DMS79 (cell line): ENCODE measurements around the gene MYH14.
A peak's percentile ranks its signal among the peaks of the same experiment; 100 is the strongest.
"Not testable (repeated sequence)": the region's sequence is repeated elsewhere in the genome, so short reads cannot be mapped to it uniquely, and the experiment has no call there.

ENCODE experiments used
- DNase-seq: peaks from one replicate; lab custom pipeline; 2025; lab: John Stamatoyannopoulos, UW

Gene MYH14

GRCh38 chr19:50320051-50320450, 116.6 kb downstream of the MYH14 start:
- DNase-seq: no peak

DNA sequence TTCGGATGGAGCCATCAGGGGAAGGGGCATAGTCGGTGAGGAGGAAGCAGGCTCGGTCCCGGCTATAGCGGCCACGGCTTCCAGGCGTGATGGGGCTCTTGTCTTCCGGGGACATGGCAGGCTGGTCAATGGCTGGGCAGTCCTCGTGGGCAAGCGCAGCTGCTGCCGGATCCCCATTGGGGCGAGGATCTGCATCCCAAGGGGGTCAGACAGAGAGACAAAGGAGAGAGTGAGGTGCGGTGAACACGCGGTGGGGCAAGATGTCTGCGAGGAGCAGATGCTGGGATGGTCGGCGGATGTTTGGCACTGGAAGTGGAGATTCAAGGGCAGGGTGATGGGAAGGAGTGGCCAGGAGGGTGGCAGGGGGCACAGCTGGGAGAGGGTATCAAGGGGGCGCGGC, 117.2 kb downstream of the MYH14 start:
- DNase-seq: no peak

DNA sequence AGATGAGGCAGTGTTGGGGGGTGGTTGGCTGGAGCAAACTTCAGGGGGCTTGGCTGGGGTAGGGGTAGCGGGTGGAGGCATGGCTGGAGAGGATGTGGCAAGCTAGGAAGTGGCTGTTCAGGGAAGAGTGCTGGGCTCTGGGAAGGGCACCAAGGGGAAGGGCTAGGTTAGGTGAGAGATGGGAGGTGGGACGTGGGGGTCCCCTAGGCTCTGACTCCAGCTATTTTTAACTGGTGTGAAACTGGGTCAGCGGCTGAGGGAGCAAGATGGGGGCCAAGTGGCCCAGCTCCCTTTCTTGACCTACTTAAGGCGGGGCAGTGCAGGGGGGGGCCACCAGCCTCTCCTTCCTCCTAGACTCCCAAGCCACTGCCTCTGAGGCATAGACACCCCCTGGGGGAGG, 118.4 kb downstream of the MYH14 start:
- DNase-seq: no peak

- DNase-seq: no peak
Measured at GRCh38 chr19:50322234-50322633, 118.8 kb downstream of the MYH14 start.

GRCh38 chr19:50322931-50323781, 119.7 kb downstream of the MYH14 start:
- no peak for DNase-seq

DNA sequence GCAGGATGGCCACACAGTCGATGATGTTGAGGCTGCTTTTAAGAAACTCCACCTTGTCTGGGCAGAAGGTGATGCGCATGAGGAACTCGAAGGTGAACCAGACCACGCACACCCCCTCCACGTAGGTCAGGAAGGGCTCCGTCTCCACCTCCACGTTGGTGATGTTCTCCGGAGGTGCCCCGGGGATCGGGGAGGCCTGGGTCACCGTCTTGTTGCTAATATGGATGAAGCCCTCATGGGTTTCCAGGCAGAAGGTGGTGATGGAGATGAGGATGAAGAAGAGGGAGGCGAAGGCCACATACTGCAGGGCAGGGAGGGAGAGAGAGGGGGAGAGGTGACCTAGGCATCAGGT, 120.3 kb downstream of the MYH14 start:
- DNase-seq: no peak

DNA sequence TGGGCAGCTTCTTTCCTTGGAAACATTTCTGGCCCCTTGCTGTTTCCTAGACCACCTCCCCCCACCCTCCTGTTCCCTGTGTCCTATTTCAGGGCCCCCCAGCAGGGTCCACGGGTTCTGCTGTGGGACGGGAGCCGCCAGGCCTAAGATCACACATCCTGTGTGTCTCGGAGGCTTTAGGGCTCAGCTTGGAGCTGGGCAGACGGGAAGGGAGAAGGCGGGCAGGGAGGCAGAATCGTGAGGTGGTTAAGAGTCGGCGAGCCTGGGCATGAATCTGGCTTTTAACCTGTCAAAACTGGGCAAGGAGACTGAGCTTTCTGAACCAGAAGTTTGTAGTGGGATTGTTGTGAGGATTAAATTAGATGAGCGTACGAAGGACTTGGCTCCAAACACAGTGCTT, 120.9 kb downstream of the MYH14 start:
- DNase-seq: no peak

- peak; percentile 90 for DNase-seq
Measured at GRCh38 chr19:50325310-50326100, 122.1 kb downstream of the MYH14 start.

- no peak for DNase-seq
Measured at GRCh38 chr19:50326101-50326664, 122.8 kb downstream of the MYH14 start.

DNA sequence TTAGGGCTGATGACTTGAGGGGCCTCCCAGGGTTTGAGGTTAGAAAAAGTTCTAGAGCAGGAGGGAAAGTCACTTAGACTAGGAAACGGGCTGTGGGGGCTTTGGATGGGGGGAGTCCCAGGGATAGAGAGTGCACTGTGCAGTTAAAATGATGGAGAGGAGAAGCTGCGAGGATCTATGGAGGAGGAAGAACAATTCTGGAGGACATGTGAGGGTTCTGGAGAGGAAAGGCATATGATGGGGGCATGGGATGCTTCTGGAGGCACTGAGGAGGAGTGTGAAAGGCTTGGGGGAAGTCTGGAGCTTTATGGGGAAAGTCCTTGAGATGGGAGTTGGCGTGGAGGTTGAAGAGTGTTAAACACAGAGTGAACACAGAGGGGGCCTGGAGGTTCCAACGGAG, 123.6 kb downstream of the MYH14 start:
- no peak for DNase-seq

DNA sequence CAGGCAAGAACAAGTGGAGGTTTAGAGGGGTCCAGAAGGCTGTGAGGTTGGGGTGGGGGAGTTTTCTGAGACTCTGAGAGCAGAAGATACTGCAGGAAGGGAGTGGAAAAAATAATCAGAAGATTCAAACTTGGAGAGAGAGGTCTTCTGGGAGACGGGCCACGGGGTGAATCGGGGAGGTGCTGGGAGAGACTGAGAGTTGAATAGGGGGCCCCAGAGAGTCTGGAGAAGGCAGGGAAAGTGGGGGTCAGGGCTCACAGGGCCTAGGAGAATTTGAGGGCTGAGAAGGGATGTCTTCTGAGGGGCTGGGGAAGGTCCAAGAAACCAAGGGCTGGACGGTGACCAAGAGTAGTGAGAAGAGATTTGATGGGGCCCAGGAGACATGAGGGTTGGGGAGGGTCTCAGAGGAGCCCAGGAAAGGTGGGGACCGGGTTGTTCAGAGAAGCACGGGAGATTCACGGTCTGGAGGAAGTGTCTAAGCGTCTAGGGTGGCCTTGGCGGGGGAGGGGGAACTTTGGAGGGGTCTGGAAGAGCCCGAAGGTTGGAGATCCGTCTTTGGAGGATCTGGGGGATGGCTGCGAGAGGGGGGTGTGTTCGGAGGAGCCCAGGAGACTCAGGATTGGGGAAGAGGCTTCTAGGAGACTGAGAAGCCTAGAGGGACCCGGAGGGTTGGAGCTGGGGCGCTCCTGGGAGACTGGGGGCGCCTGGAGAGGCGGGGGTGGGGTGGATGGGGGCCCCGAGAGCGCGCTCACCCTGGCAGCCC, 124.2 kb downstream of the MYH14 start:
- DNase-seq: no peak

DNA sequence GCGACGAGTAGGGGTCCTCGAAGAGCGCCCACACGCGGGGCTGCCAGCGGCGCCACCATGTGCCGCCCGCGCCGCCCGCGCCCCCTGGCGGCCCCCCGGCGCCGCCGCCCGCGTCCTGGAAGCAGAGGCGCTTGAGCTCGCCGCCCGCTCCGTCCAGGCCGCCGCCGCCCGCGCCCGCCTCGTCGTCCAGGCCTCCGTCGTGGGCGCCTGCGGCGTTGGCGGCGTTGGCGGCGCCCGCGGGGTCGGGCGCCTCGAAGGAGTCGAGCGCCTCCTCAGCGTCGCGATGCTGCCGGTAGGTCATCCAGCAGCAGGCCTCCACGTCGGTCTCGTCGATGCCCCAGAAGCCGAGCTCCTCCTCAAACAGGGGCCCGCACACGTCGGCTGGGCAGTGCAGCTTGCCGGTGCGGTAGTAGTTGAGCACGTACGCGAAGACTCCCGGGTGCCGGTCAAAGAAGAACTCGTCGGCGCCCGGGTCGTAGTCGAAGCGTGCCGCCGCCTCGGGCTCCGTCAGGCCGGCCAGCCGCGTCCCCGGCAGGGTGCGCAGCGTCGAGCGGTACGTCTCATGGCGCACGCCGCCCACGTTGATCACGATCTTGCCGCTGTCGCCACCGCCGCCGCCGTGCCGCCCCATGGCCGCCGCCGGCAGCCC, 124.9 kb downstream of the MYH14 start:
- no peak for DNase-seq

DNA sequence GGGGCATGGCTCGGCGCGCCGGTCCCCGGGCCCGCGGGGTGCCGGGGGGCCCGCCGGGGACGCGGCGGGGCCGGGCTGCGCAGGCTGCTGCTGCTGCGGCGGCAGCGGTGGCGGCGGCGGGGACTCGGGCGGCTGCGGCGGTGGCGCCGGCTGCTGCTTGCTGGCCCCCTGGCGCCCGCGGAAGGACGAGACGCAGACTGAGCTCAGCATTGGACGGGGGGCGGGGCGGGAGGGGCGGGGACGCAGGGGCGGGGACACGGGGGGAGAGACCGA, 125.4 kb downstream of the MYH14 start:
- no peak for DNase-seq

DNA sequence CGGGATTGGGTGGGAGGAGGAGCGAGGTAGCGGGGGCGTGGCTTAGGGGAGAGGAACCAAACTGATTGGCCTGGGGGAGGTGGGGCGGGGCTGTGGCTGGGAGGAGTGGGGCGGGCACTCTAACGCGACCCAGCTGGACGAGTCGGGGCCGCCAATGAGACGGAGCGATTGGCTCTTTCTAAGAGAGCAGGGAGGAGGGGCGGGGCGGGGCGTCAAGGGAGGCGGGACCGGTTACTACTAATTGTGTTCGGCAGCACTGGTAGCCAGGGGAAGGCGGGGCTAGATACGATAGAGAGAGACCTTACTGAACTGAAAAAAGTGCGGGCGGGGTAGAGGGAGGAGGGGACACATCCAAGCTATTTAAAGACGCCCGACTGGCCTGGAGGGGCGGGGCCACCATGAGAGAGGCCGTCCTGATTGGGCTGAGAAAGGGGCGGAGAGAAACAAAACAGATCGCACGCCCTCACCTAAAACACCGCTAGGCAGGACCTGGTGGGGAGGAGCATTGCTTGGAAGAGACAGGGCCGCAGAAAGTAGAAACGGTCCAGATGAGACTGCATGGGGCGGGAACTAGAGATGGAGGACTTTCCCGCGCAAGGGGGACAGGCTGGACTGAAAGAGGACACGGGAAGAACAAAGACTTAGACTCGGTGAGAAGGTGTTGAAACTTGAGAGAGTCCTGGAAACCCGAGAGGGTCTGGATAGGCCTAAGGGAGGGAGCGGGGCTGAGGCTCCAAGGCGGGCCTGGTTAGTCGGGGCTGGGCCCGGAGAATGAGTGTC, 125.9 kb downstream of the MYH14 start, which contains the start of gene KCNC3:
Gene KCNC3 (minus strand): TSS at position 232 of the 780 bp plus-strand sequence. CDS start 295 bp downstream, outside the sequence.
- DNase-seq: peak; percentile 100

DNA sequence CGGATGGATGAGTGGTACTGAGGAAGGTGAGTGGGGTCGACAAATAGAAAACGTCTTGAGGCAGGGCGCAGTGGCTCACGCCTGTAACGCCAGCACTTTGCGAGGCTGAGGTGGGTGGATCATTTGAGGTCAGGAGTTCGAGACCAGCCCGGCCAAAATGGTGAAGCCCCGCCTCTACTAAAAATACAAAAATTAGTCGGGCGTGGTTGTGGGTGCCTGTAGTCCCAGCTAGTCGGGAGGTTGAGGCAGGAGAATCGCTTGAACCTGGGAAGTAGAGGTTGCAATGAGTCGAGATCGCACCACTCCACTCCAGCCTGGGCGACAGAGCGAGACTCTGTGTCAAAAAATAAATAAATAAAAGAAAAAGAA, 126.5 kb downstream of the MYH14 start:
- DNase-seq: not testable (repeated sequence)

GRCh38 chr19:50330365-50331078, 127.1 kb downstream of the MYH14 start:
- DNase-seq: peak; percentile 79

DNA sequence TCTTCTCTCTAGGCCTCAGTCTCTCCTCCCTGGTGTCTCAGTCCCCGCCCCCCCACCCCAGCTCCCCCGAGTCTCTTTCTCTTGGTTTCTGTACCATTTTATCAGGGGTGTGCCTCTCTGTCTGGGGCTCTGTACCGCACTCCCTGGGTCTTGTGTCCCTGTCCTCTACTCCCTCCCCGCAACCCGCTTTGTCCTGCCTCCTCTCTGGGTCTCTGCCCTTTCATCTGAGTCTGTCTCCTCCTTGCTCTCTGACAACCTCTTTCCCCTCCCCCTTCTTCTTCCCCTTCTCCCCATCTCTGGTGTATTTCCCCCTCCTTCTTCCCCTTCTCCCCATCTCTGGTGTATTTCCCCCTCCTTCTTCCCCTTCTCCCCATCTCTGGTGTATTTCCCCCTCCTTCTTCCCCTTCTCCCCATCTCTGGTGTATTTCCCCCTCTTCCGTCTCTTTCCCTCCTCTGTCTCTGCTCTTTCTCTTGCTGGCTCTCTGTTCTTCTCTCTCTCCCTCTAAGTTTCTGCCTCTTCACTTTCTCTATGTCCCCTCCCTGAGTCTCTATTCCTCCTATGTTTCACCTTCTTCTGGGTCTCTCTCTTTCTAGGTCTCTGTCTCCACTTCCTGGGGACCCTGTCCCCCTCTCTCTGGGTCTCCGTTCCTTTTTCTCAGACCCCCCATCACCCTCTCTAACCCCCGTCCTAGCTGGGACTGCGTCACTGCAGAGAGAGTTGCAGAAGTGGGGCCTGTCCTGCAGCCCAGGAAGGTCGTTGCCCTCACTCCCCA, 128.0 kb downstream of the MYH14 start:
- DNase-seq: no peak

GRCh38 chr19:50331994-50332243, 128.5 kb downstream of the MYH14 start:
- no peak for DNase-seq

DNA sequence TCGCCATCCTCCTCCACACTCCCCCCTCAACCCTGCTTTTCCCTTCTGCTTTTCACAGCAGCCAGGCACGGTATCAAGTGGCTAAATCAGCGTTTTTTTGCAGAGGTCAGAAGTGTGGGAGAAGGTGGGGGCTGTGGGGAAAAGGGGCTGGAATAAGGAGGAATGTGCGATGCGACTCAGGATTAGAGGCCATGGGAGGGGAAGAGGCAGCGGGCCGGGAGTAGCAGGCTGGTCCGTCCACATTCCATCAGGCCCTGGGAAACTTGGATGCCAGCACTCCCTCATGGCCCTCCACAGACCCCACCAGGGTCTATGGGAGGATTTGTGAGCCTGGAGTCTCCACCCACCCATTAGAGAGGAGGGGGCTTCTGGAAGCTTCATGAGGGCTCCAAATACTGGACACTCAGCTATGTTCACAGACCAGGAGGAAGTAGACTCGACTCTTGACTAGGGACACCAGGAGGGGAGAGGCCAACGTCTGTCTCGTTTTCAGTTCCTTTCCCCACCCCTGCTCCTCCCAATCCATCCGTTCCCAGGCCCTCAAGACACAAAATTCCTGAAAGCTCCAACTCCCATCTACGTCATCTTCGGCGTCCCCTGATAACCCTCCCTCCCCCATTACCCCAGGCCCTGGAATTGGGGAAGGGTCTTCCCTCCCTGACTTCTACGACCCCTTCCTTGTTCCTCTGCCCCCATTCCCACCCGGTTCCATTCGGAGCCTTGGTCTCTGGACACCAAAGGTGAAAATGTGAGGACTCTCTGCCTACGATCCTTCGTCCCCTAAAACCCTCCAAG, 129.0 kb downstream of the MYH14 start:
- DNase-seq: no peak
